GM19240 (cell line): ENCODE data around the gene DPEP2NB.
"Not testable (repeated sequence)": the region's sequence is repeated elsewhere in the genome, so short reads cannot be mapped to it uniquely, and the experiment has no call there.

Source experiments
- DNase-seq: peaks from one replicate; pipeline ENCODE4 v3.0.0; 2011; ENCODE audit warnings: low spot score; ENCODE audit not compliant: insufficient read length

The DPEP2NB gene

DNA sequence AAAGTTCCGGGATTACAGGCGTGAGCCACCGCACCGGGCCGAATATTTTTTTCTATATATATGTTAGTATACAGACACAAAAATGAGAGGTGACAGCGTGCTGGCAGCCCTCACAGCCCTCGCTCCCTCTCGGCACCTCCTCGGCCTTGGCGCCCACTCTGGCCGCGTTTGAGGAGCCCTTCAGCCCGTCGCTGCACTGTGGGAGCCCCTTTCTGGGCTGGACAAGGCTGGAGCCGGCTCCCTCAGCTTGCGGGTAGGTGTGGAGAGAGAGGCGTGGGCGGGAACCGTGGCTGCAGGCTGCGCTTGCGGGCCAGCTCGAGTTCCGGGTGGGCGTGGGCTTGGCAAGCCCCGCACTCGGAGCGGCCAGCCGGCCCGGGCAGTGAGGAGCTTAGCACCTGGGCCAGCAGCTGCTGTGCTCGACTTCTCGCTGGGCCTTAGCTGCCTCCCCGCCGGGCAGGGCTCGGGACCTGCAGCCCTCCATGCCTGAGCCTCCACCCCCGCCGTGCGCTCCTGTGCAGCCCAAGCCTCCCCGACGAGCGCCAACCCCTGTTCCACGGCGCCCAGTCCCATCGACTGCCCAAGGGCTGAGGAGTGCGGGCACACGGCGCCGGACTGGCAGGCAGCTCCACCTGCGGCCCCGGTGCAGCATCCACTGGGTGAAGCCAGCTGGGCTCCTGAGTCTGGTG lies 33.6 kb downstream of the DPEP2NB start:
- DNase-seq, result no peak

DNA sequence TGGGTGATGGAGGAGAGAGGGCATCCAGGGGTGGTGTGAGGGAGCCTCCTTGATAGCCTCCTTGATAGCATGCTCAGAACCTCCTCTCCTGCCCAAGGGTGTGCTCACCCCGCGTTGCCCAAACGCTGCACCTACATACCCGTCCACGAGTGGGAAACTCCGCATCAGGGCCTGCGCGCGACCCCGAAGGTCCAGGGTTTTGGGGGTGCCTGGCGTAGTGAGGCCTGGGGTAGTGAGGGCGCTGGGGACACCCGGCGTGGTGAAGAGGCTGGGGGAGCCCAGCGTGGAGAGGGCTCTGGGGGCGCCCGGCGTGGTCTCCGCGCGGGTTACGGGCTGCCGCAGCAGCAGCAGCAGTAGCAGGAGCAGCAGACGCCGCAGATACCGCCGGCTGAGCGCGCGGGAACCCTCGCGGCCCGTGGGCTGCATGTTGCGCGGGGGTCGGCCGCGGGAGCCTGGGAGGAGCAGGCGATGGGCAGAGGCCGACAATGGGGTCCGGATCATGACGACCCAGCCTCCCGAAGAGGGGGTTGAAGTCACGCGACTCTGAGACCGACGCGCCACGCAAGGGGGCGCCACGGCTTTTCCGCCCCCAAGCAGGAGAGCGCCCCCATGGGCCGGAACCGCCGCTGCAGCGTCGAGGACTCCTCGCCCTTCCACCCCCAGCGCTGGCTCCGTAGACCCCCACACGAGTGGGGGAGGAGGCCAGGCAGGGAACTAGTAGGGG lies 35.6 kb downstream of the DPEP2NB start, which contains the start of gene DPEP3:
Gene DPEP3, minus strand, starts transcription at position 545 of the 724 bp plus-strand sequence. Its CDS starts 119 bp downstream, at position 426.
- DNase-seq, result no peak

DNA sequence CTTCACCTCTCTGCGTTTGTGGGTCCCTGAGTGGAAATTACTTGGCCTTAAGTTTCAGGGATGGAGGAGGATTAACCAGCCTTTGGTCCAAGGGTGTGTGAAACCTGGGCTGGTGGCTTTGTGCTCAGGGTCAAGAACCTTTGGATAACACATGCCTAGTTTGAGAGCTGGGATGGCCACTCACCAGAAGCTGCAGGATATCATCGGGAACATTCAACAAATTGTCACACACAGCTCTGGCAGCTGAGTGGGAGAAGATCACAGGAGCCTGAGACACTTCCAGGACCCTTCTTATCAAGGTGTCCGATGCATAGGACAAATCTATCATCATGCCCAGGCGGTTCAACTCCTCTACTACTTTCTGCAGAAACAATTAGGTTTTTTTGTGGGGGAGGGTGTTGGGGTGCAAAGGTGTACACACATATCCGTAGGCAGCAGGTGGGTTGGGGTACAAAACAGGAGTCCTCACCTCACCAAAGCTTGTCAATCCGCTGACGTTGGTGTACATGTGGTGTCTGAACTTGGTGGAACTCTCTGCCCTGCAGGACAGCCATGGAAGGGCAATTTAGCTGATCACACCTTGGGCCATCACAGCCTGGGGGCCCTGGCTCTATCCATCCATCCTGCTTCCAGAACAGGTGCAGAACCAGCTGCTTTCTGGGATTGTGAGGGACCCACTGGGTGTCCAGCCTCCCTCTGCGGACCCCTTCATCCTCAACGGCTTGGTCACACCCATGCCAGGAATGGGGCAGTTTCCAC lies 38.1 kb downstream of the DPEP2NB start:
- DNase-seq, result no peak

DNA sequence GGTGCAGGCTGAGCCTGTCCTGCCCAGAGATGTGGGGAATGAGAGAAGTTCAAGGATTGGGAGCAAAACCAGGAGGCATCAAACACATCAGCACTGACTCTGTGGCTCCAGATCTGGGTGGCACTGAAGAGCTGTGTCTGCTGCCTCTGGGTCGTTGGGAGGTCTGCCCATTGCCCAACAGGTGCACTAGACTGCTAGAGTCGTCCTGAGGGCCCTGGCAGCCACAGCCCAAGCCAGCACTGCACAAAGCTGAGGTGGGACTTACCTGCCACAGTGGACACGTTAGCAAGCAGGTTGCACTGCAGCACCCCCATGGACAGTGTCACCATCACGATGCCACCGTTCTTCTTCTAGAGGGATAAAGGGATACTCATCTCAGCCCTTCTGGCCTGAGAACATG lies 38.7 kb downstream of the DPEP2NB start:
- no peak for DNase-seq

DNA sequence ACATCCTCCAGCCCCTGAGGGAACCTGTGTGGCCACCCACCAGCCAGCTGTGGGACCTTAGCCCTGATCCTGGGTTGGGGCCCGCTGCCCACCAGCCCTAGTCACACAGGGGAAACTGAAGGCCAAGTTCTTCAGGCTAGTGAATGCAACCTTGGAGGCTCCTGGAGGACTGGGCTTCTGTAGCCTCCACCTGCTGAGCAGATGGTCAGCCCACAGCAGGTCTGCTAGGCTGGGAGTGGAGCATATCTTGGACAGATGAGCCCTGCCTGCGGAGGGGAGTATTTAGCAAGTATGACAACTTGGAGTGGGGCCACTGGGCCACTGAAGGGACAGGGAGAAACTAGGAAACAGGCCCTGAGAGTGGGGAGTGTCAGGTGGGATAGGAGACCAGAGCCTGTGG lies 39.5 kb downstream of the DPEP2NB start:
- no peak for DNase-seq

DNA sequence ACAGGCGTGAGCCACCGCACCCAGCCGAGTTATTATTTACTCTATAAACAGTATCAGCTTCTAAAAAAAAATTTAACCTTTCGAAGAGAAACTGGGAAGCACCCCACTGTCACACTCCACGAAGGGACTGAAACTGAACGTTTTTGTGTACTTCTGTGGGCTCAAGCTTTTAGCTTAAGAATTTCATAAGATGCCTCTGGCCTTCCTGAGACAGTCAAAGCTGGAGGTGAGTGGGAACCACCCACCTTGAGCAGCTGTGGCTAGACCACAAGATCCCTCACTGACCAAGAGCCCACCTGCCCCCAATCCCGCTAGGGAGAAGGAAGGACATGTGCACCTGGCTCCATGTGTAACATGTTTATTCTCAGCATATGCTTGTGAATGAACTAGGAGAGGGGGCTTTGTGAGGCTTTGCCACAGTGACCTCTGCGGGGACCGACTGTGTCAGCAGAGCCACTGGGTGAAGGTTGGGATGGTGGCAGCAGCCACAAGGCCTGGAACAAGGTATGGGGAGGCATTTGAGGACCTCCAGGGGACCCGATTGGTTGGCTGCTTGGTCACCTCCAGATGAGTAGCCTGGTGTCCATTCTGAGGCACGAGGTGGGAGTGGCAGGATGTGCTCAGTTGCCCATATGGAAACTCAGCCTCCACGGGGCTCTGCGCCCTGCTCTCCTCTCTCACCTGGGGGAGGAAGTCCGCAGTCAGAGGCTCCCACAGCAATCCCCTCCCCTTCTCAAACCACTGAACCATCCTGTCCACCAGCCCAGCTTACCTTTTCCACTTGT lies 40.2 kb downstream of the DPEP2NB start:
- DNase-seq, result no peak

DNA sequence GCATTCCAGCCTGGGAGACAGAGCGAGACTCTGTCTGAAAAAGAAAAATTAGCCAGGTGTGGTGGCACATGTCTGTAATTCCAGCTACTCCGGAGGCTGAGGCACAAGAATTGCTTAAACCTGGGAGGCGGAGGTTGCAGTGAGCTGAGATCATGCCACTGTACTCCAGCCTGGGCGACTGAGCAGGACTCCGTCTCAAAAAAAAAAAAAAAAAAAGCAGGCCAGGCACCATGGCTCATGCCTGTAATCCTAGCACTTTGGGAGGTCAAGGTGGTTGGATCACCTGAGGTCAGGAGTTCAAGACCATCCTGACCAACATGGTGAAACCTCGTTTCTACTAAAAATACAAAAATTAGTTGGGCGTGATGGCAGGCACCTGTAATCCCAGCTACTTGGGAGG lies 43.4 kb downstream of the DPEP2NB start:
- DNase-seq, result not testable (repeated sequence)

DNA sequence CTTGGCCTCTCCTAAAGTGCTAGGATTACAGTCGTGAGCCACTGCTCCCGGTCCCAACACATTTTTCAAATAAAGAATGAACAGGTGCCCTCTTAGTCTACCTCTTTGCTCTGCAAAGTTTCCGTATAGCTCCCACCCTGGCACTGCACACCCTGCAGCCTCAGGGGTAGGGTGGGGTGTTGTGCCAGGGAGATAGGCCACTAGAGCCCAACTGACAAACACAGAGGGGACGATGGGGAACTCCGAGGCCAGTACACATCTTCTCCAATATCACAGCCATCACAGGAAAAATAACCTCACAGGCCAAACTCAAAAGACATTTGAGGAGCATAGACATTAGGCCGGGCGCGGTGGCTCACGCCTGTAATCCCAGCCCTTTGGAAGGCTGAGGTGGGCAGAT lies 44.6 kb downstream of the DPEP2NB start:
- DNase-seq, result no peak

DNA sequence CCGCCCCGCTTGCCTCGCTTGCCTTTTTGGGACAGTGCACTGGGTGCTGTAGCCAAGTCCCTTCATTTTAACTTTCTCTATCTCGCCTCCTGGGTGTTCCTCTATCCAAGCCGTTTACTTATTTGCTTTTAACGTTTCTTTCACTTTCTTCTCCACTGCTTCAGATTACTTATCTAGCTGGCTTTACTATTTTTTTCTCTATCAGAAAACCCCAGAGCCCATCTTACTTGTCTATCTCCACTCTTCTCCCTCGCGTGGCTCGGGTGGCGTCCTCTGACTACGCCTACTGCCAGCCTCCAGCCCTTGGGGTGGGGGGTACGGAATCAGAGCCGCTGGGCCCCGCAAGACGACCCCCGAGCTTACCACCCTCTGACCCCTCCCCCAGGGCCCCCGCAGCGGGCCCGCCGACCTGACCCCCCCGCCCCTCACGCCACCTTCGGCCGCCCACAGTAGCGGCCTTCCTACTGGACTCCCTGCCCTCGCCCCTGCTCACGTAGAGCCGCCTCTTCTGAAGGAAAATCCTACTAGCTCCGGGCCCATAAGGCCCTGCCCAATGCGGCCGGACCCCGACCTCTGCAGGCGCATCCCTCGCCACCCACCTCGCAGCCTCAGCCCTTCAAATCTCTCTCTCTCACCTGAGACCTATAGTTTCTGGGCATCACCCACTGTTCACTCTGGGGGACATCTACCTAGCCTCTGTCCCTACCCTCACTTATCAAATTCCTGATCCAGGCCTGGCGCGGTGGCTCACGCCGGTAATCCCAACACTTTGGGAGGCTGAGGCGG lies 46.3 kb downstream of the DPEP2NB start:
- DNase-seq, result no peak

DNA sequence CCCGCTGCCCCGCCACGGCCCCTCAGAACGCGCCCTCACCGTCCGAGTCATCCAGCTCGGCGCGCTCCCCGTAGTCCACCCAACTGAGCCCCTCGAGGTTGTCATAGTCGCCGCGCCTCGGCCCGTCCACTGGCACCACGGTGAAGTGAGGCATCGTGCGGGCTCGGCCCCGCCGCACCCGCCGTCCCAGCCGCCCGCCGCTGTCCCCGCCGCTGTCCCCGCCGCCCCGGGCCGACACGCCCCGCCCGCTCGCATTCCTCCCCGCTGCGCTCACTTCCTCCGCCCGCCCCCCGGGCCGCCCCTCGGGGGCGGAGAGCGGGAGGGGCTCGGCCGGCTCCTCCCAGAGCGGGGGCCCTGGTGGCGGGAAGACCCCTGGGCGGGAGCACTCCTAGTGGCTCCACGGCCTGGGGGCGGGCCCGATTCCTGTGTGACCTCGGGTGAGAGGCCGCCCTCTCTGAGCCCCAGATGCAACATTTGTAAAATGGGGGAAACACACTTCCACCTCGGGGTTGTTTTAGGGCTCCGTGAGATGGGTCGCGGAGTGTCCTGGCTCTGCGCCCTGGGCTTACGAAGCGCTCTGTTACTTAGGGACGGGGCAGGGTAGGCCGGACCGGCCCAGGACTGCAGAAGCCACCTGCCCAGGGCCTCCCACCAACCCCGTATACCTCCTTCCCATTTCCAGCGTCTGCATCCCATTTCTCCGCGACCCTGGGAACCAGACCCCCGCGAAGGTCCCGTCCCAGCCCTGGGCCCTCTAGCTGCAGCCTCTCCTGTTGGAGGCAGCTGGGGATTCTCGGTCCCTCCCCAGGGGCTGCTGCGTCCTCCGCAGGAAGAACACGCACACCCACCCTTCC lies 47.1 kb downstream of the DPEP2NB start, which contains the start of gene SLC12A4:
Gene SLC12A4, minus strand, starts transcription at position 238 of the 854 bp plus-strand sequence. Its CDS starts 84 bp downstream, at position 154.
- peak; percentile 93 for DNase-seq

DNA sequence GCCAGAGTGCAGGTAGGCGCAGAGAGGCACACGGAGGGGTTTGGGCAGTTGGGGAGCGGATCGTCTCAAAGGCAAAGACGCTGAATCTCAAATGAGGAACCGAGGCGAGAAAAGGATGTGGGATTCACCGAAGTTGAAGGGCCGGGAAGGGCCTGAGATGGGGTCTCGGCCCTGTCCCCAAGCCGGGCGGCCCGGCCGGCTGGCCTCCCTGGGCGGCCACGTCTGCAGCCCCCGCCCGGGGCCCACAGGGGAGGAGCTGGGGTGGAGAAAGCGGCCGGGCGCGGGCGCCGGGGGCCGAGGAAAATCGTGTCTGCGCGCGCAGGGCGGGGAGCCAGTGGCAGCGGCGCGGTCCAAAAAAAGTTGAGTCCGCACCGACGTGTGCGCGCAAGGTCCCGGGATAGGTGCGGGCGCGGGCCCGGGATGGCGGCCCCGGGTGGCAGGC lies 47.7 kb downstream of the DPEP2NB start:
- DNase-seq, result no peak

DNA sequence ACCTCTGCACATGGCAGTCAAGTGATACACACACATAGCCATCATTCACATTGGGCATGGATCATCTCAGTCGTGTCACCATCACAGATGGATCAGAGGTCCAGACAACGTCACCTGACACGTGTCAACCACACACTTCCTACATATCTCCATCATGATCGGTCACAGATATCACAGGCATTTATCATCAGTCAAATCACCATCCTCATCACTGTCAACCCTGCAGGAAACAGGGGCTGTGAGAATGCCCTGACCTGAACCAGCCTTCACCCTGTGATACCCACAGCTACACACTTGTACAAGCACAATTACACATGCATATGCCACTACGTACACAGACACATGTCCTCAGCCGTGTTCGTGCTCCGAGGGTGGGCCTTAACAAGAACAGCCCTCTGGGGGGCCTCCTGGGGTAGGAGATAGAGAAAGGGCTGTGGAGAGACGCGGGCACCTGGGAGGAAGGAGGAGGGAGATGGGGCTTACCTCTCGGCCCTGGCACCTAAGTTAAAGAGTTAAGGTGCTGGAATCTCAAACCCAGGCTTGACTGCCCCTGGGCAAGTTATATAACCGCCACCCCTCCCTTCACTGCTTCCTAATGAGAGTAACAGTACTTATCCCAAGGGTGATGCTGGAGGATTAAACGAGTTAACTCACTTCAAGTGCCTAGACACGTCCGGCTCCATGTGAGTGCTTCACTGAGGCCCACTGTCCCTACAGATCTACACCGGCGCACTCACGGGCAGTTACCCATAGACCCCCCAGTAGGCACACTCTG lies 48.3 kb downstream of the DPEP2NB start:
- no peak for DNase-seq

DNA sequence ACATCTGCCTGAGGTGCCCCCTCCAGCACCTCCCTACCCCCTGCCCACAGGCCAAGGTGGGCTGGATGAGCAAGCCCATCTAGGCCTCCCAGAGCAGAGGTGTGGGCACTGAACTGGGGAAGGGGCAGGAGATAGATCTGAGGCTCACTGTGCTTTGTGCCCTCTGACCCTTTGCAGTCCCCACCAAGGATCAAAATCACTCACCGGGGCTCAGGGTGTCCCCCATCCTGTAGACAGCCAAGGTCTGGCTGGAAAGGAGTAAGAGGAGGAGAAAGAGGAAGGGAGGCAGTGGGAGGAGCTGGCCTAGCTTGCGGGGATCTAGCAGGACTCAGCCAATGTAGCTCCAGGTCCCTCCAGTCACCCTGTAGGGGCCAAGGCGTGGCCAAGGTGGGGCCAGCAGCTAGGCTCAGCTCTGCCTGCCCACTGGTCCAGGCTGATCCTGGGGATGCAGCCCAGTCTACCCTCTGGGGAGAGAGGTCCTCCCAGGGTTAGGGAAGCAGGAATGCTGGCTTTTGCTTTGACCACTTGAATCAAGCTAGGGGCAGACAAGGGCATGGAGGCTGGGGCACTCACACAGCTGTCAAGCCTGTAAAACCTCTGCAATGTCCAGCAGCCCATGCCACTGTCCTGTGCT lies 49.0 kb downstream of the DPEP2NB start:
- no peak for DNase-seq

DNA sequence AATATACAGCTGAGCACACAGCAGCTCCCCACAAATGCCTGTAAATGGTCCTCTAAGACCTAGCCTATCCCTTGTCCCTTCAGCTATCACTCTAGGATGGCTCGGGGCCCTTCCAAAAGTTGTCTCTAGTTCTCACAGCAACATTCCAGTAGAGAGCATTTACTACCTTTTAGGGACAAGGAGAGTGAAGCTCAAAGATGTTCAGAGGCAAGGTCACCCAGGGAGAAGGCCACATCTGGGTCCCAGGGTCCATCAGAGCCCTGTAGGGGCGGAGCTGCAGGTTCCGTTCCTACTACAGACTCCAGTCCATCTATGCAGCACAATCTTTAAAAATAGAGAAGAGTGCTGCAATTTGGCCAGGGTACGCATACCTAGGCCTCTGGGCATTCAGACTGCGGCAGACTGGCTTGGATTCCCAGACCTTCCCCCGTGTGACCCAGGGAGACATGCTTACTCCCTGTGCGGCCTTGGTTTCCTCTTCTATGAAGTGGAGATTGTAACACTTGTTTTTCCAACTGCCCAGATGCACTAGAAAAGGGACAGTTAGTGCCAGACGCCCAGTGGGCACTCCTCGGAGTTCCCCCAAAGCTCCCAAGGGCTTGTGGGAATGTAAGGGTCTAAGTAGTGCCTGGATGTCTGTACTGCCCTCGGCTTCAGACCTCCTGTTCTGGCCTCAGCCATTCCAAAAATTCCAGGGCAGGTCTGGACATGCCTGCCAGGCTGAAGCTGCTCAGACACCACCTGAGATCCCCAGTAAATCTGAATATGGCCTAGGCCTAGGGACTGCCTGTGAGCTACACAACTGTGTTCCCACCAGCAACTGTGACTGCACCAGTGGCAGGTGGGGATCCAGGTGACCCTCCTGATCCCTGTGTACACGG lies 49.8 kb downstream of the DPEP2NB start:
- no peak for DNase-seq

DNA sequence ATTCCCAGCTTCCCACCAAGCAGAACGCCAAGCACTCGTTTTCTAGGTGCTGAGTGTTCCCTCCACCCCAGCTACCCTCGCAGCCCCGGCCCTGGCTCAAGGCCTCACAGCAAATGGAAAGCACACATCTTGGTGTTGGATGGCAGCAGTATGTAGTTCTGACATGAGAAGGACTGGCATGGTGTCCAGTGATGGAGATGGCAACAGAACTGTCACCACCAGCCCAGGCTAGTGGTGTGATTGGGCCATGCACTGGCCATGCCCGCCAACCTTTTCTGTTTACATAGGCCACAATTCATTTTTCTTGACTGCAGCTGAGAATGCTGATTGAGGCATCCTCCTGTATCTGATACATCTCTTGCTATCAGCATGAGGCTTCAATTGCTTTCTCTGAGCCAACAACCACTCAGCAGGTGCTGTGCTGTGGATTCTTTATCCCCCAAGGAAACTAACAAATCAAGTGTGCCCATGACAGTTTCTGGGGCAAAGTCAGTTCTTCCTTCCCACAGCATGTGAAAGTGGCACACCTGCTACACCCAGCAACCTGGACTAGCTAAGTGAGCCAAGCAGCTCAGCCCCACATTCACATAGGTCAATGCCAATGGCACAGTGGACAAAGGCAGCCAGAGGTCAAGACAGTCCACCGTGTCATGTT lies 51.1 kb downstream of the DPEP2NB start:
- no peak for DNase-seq

DNA sequence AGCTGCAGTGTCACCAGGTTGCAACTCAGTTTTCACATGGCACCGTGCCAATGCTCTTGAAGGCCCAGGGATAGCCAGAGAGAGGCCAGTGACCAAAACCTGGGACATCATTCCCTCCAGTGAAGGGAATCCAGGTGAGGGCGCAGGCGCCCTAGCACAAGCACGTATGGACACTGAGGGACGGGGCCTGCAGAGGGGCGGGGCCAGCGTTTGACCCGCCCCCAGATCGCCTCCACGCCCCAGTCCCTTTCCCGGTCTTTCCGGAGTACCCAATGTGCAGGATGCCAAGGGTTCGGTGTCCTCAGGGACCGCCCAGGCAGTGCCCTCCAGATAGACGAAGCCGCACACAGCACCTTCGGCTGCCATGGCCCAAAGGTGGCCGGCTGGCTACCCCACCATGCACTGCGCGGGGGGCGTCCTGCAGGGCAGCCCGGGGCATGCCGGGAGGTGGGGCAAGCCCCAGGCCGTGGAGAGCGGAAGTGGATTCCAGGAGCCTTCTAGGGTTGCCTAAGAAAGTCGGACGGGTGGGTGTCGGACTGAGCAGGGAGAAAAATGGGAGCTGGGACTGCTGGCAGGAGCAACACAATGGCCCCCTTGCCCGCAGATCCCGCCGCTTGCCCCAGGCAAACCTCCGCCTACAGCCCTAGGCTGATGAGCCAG lies 51.9 kb downstream of the DPEP2NB start:
- DNase-seq, result no peak
